Inflammatory macrophage treated with lipopolysaccharide for 4 hours (primary cell): ENCODE measurements around the gene LIX1L.

Source experiments
- DNase-seq: peaks from one replicate; pipeline ENCODE4 v3.0.0-alpha.2; 2020

Gene LIX1L

DNA sequence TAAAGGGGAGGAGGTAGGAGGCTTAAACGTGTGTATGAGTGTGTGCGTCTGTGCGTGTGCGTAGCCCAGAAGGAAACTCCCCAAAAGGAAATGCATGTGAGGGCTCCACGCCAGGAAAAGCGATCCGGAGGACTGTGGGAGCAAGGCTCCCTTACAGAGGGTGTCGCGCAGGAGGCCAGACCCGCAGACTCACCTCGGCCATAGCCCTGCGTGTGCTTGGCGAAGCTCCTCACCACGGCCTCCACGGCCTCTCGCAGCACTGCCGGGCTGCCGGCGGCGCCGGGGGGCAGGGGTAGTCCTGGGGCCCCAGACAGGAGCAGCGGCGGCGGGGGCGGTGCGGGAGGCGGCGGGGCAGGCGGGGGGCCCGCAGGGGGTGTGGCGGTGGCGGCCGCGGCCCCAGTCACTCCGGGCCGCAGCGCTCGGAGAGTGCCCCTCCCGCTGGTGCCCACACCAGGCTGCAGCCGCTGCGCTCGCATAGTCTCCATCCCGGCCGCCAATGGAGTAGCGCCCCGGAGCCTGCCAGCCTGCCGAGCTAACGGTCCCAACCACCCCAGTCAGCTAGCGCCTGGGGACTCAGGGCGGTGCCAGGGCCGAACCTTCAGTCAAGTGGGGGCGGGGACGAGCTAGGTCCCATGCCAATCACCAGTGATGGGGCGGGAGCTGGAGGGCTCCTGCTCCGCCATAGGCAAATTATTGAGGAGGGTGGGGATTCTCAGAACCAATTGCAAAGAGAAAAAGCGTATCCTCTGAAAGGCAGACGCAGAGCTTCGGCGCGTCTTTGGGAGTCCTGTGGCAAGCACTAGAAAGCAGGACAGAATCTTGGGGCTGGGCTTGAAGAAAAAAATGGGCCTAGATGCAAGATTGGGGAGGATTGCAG lies at the start of gene LIX1L:
TSS of gene LIX1L (minus strand) at position 575 of the 877 bp plus-strand sequence. CDS start at position 485, 90 bp downstream.
- peak; percentile 97 for DNase-seq

DNA sequence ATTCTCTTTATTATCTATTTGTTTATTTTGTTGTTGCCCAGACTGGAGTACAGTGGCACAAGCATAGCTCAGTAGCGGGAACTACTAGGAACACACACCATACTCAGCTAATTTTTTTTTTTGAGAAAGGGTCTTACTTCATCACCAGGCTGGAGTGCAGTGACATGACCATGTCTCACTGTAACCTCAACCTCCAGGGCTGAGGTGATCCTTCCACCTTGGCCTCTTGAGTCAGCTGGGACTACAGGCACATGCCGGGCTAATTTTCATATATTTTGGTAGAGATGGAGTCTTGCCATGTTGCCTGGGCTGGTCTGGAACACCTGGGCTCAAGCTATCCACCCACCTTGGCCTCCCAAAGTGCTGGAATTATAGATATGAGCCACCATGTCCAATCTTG lies 43.9 kb upstream of the LIX1L start:
- DNase-seq, result peak; percentile 52

DNA sequence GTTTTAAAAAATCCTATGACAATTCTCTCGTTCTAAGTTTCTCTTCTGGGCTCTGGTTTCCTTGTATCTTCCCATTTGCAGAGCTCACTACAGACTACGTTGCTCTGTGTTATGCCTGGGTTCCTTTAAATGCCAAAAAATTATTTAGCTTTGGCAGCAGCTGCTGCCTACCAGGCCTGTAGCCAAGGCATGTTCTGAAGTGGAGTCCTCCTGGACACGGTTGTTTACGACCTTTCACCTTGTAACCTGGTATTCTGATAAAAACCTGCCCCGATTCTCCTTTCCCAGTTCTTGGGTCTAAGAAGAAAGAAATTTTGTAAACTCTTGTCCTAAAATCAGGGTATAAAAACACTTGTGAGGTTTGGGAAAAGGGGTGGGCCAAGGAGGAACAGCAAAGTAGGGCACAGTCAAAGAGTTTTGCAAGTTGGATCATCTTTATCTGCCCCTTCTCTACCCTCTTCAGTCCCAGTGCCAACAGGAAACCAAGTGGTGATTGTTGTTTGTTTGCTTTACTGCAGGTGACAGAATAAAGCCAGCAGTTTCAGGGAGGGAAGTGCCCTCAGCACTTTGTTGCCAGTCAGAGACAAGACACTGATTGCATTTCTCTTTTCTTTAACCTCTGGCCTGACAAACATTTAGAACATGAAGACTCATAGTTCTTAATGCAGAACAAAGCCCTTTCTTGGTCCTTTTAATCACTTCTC lies 41.7 kb upstream of the LIX1L start:
- DNase-seq, result peak; percentile 49

DNA sequence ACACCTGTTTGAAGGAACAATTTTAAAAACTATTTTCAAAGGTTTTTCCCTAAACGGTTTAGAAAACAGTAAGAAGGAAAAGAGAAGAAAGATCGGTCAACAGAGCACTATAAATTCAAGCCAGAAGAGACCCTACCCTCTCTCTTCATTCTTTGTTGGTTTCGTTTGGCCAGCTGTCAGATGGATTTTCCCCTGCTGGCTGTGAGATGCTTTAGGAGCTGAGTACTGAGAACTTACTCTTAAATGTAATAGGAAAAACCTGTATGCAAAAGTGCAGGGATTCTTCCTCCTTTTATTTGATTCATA lies 39.9 kb upstream of the LIX1L start:
- no peak for DNase-seq

DNA sequence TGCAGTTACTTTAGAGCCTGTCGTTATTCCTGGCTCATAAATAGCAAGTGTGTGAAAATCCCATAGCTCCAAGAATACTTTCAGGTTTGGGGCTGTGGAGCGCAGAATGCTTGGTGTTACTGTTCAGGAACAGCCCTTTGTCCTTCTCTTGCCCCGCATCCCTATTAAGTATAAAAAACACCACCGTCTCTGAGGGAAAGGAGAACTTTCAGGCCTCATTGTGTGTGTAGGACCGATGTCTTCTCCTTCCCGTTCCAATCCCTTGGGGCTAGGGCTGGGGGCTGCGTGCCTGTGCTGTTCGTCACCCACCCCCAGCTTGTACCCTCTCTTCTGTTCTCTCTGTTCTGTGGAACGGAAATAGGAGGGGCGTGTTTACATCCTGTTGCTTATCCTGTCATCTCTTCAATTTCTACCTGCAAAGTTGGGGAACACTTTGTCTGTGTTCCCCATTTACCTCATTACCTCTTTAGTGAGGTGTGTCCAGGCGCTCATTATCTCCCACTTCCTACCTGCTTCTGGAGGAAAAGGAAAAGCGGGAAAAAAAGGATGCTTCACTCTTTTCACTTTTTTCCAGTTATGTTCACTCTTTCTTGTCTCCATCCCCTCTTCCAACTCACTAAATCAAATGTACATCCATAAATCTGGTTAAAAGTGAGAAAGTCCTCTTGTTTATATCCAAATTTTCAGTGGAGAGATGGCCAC lies 39.4 kb upstream of the LIX1L start:
- DNase-seq, result no peak

DNA sequence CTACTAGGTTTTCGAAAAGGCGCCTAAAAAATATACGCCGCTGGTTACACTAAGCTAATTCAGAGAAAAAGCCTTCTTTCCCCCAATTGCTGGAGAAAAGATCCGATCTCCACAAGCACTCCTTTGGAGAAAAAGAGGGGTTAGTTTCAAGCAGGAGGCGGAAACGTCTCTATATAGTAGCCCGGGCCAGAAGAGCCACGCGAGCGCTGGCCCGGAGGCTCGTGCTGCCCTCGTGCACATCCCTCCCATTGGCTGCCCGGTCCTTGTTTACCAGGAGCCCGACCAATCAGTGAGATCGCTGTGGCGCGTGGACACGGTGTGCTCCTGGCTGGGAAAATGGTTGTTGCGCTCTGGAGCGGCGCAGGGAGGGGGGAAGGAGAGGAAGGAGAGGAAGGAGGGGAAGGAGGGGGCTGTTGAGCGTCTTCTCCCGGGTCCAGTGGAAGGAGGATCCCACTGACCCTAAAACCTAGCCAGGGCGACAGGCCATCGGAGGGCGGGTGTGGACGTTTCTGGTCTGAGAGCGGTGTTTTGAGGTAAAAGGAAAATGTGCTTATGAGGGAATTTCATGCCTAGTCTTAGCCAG lies 38.7 kb upstream of the LIX1L start, which contains the start of gene TXNIP:
TSS of gene TXNIP (minus strand) at position 147 of the 583 bp plus-strand sequence. CDS start 313 bp downstream, outside the sequence.
- DNase-seq, result peak; percentile 96

DNA sequence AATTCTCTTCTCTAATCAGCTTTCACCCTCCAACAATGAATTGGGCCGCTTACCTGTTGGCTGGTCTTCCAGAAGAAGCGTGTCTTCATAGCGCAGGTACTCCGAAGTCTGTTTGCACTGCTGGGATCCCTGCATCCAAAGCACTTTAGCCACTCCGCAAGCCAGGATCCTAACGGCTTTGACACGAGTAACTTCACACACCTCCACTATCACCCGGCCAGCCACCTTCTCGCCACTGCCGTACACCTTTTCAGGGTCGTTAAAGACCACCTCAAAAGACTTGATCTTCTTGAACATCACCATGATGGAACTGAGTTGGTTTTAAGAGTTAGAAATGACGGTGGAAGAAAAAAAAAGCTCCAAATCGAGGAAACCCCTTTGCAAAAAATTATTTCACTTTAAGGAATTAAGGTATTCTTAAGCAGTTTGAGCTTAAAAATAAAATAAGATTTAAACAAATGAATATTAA lies 38.2 kb upstream of the LIX1L start:
- DNase-seq, result no peak

DNA sequence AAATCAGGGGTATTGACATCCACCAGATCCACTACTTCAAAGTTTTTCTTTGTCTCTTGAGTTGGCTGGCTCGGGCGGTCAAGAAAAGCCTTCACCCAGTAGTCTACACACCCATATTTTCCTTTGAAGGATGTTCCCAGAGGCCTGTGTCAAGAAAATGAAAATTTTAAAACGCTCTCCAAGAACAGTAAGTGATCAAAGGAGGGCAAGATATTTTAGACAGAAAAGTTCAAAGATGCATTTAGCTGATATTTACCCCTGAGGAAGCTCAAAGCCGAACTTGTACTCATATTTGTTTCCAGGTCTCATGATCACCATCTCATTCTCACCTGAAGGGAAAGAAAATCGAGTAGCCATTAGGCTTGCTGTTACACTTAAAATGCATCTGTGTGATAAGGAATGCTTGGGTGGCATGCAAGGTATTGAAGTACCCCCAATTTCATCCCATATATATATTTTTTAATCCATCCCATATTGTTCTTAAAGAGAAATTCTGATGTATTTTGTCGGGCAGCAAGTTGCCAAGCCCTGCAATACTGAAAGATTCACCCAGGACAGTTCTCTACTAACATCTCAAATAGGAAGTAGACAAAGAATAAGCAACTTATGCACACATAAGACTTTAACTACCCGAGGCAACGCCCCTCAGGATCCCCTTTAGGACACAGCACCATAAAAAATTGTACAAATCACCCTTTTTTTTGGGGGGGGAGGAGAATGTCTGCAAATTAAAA lies 37.5 kb upstream of the LIX1L start:
- DNase-seq, result peak; percentile 30

DNA sequence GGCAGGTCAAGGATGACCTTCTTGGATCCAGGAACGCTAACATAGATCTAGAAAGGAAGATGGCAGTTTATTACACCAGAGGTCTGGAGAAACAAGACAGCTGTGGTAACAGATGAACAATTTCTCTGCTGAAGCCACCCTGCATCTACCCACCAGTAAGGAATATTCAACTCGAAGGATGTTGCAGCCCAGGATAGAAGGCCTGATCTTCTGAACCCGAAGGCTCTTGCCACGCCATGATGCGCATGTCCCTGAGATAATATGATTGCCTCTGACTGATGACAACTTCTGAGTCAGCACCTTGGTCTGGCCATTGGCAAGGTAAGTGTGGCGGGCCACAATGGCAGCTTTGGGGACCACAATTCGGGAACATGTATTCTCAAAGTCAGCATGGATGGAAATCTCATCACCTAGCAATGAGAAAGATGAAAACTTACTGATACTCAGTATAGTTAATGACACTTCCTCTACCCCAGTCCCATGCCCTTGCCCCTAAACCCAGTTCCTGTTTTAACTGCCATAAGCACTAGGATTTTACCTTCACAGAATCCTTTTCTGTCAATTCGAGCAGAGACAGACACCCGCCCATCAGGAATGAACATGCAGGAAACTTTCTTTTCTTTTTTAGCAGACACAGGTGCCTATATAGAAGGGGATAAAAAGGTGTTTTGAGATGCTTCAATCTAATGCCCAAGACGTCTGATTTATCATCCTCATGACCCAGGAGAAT lies 36.7 kb upstream of the LIX1L start:
- DNase-seq, result peak; percentile 45

DNA sequence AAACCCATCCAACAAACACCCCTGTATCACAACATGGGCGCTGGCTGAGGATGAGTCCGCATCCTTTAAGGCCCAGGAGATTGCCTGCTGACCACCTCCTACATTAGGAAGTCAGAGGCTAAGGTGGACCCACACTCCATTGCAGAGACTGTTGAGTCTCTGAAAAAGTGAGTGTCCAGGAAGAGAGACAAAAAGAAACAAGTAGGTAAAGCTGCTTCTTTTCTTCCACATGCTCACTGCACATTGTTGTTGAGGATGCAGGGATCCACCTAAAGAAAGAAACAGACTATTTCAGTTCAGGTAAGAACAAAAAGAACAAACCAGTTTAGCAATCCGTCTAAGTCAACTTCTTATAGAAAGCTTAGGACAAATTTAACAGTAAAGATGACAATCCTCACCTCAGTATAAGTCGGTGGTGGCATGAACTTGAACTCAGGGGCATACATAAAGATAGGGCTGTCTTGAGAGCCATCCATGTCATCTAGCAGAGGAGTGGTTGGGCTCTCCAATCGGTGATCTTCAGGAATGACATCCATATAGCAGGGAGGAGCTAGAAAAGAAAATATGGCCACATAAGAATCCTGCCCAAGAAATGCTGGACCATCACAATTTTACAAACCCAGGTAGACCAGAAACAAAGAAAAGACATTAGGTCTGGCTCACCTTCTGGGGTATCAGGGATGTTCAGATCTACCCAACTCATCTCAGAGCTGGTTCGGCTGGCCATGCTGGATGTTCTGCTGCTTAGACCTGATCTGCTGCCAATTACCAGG lies 36.0 kb upstream of the LIX1L start:
- peak; percentile 39 for DNase-seq

DNA sequence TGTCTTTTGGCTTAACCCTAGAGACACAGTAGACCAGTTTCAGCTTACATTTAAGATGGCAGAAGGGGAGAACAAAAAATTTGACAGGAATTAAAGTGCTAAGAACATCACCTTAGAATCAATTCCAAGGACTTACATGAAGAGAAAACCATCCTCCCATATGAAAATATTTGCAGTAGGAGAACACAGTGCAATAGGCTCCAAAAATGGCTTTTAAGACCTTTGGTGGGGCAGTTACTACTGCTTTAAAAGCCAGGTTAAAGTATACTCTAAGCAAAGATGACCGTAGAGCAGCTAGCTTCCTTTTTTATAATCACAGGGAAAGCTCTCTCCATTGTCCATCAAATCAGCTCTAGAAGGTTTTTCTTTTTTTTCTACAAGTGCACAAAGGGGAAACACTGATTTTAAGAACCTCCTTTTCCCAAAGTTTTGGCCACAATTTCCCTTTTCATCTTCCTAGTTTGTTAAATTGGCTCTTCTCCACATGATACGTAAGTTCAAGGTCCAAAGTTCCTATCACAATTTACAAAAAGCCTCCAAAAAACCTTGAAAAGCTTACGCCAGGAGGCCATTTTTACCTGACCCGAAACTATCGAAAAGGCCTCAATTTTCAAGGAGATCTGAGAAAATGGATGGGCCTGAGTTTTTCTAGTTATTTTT lies 35.3 kb upstream of the LIX1L start:
- no peak for DNase-seq

DNA sequence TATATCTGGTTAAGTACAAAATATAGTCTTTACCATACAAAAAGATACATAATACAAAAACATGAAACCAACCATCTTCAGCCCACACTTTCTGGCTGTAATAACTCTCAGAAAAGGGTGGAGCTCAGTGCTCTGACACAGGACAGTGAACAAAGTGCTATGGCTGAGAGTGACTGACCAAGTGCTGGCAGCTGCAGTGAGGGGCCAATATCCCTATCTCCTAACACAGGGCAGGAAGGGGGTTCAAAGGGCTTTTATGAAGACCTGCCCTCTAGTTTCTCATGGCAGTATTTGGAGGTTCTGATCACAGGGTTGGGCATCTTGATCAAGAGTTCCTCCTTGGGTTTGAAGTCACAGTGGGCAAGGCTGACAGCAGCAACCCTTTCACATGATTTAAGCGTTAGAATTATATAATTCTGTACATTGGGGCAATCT lies 34.7 kb upstream of the LIX1L start:
- DNase-seq, result no peak

DNA sequence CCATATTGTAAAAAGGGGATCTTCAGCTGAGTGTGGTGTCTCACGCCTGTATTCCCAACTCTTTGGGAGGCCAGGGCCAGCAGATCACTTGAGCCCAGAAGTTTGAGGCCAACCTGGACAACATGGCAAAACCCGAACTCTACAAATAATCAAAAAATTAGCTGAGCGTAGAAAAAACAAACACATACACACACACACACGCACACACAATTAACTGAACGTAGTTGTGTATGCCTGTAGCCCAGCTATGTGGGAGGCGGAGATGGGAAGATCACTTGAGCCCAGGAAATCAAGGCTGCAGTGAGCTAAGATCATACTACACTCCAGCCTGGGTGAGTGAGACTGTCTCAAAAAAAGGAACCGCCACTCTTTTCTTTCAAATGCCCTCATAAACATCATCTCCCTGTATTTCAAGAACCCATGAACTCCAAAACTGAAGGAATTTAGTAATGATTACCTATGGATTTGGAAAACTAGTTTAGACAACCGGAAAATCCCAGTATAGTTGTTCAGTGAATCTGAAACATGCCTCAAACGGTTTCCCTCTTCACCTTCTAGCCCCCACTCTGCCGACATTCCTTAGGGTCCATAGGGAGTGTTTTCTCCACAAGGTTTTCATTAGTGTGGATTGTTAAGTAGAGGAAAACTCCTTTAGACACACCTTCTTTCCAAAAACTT lies 34.1 kb upstream of the LIX1L start:
- DNase-seq, result peak; percentile 42

DNA sequence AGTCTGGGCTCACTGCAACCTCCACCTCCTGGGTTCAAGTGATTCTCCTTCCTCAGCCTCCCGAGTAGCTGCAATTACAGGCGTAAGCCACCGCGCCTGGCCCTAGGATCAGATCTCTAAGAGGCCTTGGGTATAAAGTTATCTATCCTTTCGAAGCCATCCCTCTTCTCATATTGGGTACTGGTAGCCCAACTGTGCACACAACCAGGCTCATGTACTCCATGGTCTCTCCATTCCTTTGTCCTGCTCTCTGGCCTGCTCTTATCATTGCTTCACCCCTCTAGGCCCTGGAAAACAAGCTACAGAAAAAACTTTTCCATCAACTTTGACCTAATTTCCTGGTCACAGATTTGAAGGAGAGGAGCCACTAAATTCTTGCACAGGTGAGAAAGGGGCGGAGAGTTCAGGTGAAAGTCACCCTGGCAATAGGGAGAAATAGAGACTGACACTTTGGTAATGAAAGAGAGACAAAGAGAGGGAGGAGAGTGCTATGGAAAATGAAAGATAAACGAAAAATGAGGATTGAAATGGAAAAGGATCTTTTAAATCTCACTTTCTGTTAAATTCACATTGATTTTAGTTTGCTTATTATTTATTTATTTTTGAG lies 32.5 kb upstream of the LIX1L start:
- no peak for DNase-seq

DNA sequence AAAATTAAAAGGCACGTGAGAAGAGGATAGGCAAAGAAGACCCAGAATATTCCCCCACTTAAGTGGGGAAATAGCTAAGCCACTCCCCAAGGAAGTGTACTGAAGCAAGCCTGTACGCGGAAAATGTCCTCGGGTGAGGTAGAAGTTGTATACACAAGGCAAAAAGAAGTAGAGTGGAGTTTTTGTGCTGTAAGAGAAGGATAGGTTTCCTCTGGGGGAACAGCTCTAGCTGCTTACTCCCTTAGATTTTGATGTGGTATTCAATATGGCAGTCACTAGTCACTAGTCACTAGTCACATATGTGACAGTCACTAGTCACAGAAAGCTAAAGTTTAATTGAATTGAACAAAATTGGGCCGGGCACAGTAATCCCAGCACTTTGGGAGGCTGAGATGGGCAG lies 31.0 kb upstream of the LIX1L start:
- DNase-seq, result no peak

DNA sequence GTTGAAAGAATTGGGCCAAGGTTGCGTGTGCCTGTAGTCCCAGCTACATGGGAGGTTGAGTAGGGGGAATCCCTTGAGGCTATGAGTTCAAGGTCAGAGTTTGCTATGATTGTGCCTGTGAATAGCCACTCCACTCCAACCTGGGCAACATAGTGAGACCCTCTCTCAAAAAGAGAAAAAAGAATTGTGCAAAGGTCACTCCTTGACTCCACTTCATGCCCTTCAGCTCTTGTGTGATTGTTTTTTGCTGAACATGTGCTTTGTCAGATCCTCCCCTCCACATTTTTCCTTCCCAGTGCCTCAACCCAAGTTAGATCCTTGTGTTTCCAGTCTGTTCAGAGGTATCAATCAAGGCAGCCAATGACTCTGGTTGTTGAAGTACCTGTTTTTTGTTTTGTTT lies 30.1 kb upstream of the LIX1L start:
- DNase-seq, result no peak

DNA sequence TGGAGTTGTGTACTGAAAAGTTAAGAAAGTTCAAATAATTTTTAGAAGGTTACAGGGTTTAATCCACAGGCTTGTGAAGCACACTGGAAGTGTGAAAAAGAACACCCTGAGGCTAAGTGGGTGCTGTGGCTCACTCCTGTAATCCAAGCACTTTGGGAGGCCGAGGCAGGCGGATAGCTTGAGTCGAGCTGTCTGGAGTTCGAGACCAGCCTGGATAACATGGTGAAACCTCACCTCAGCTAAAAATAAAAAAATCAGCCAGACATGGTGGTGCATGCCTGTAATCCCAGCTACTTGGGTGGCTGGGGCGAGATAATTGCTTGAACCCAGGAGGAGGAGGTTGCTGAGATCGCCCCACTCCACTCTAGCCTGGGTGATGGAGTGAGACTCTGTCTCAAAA lies 28.7 kb upstream of the LIX1L start:
- DNase-seq, result no peak

DNA sequence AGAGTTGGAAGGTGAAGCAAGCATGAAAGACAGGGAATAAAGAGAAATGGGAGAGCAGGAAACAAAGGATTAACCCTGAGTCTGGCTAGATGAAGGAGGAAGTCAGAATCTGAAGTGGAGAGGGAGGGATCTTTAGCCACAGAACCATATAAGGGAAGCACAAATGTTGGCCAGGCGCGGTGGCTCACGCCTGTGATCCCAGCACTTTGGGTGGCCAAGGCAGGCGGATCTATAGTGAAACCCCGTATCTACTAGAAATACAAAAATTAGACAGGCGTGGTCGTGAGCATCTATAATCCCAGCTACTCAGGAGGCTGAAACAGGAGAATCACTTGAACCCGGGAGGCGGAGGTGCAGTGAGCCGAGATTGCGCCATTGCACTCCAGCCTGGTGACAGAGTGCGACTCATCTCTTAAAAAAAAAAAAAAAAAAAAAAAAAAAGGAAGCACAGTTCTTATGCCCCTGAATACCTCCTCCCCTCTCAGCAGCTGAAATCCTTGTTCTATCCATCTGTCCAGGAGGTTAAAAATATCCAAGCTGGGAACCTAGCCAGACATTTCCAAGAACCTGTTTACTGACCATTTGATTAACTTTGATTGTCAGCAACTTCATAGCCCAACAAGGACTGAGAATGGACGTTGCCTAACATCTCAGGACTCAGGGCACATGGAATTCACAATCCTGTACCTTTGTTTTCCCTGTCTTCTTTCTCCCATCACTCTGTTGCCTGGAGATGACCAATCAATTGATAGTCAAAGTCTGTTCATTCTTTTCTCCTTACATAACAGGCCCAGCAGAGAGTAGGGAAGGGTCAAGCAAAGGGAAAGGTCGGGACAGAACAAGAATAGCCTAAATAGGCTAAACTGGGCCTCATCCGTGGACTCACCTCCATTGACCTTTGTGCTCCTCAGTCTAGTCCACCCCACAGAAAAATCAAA lies 28.0 kb upstream of the LIX1L start:
- DNase-seq, result peak; percentile 74
